NCI-H2171 treated with DMSO at 0.1 percent for 48 hours (cell line): Measurements from ENCODE around the gene MYB.
"Not testable (repeated sequence)": the region's sequence is repeated elsewhere in the genome, so short reads cannot be mapped to it uniquely, and the experiment has no call there.

Source experiments
- DNase-seq: peaks from one replicate; lab custom pipeline; 2025; lab: John Stamatoyannopoulos, UW

Gene MYB

DNA sequence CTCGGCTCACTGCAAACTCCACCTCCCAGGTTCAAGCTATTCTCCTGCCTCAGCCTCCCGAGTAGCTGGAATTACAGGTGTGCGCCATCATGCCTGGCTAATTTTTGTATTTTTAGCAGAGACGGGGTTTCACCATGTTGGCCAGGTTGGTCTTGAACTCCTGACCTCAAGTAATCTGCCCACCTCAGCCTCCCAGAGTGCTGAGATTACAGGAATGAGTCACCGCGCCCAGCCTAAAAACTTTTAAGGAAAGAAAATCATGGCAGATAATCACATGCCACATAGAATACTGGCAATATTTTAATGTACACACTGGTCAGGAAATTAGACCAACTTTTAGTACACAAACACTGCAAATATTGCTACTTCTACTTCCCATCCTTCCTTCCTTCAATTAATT, 16.7 kb upstream of the MYB start:
- not testable (repeated sequence) for DNase-seq

DNA sequence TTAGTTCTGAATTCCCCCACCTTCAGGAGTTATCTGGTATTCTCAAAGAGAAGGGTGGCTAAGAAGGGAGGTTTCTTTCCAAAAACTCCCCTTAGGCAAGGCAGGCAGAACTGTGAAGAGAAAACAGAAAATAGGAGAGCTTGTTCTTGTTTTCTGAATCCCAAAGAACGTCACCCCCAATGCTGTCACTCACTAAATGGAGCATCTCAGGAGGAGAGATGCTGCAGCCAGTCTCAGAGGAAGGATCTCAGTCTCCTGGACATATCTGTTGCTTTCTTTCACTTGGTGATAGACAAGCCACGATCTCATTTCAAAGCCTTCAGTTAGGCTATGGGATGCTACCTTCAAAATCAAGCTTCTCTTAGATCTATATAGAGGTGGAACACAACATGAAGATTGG, 16.1 kb upstream of the MYB start:
- no peak for DNase-seq

DNA sequence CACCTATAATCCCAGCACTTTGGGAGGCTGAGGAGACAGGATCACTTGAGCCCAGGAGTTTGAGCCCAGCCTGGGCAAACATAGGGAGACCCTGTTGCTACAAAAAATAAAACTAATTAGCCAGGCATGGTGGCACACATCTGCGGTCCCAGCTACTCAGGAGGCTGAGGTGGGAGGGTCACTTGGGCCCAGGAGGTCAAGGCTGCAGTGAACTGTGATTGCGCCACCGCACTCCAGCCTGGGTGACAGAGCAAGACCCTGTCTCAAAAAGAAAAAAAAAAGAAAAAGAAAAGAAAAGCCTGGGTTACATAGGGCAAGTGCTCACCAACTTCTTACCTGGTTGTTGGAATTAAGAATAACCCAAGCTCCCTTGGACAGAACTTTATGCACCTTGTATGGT, 14.6 kb upstream of the MYB start:
- DNase-seq: no peak

DNA sequence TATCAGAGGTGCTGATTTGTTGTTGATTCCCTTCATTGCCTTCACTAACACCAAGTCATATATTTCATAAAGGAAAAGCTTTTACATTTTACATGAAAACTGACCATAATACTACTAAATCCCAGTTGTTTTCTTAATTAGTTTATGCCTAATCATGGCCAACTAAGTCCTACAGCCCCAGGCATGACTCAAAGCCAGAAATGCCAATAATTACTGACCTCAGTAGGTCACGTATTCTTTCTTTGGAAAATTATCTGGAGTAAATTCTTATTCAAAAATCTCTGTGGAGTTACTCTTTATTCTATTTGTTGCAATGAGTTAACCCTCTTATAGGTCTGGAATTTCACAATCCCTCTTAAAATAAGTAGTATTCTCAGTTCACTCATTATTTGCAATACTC, 13.5 kb upstream of the MYB start:
- no peak for DNase-seq

DNA sequence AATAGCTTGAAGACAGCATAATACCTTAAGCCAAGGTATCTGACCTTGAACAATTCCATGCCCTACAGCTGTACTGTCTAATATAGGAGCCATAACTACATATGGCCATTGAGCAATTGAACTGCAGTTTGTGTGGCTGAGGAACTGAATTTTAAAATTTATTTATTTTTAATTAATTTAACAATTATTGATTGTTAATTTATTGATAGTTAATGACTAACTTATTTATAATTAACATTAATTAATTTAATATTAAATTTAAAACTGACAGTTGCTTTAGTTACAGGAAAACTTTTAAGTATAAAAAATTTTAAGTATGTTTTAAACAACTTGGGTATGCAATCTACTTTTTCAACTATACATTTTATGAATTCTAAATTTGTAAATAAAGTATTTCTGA, 12.3 kb upstream of the MYB start:
- DNase-seq: no peak

DNA sequence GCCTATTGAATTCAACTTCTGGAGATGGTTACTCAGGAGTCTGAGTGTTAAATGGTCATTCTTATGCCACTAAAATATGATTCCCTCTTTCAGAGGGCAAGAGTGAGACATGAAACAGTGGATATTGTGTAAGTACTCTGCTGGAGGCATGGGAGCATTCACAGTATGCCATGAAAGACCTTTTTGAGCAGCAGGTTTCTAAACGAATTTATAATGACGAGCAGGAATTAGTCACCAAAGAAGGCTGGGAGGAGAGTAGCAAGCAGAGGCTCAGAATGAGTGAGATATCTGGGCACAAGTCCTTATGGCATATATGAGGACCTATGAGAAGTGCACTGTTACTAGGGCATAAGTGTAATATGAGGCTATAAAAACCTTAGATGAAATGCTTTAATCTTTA, 10.9 kb upstream of the MYB start:
- no peak for DNase-seq

DNA sequence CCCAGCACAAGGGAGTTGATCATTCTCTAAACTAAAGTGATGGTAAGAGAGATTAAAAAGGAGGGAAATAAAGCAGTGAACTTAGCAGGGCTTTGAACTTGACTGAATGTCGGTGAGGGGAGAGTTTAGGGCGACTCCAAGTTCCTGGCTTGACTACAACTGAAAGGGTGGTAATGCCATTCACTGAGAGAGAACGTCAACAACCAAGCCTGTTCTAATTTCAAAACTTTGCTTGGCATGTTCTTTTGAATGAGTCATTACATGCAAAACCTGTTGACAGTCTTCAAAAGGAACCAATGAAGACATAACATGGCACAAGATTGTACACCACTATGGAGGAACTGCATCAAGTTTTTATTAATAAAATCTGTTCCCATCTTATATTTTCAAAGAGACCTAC, 10.3 kb upstream of the MYB start:
- DNase-seq: no peak

DNA sequence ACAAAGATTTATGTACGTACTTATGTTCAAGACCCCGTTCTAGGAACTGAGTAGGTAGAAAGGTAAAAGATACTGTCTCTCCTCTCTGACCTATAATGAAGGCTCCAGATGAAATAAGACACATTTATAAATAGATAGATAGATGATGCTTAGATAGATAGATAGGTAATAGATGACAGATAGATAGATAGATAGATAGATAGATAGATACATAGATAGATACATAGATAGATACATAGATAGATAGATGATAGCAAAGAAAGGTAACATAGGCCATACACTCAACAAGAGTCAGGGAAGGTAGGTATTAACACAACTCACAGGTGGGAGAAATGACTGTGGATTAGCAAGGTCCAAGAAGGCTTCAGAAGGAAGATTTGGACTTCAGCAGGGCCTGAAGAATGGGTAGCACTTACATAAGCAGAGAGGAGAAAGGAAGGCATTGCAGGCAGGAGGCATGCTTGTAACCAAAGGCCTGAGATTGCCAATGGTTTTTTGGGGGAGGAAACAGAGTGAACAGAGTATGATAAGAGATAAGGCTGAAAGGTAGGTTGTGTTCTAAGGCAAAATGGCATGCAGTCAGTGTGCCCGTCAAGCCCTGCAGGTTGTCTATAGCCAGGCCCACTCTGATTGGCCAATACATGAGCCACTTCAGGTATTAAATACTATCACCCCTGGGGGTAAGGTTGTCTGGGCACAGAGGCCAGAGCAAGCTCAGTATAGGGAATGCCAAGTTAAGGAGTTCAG, 7.7 kb upstream of the MYB start:
- no peak for DNase-seq

DNA sequence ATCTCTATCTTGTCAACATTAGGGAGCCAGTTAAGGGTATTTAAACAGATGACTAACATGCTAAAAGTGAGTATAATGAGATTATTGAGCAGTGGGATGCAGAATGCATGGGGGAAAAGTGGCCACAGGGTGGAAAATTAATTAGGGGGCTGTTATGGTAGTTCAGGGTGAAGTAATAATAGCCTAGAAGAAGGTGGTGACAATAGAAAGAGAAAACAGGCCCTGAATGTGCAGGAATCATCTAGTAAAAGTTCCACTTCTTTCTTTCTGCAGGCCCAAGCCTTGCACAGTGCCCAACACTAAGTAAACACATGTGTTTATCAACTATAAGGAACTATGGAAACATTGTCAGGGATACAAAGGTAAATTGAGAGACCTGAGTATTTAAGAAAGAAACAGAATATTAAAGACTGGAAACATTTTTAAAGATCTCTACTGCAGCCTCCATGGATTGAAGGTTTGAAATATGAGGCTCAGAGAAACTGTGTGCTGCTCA, 7.1 kb upstream of the MYB start:
- DNase-seq: no peak

DNA sequence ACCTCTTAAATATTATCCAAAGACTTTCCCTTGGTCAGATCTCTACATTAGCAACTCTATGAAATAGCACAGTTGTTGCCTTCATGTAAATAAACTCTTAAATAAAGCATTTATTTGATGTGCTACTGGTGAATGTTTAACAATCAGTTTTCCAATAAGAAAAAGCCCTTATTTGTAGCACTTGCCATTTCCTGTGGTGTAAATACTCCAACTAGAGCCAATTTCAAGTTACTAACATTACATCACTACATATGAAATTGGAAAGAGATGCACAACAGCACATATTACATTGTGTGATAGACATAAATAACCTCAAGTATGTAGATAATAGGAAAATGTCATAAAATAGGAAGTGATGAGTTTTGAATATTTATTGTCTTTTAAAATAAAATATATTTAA, 5.0 kb upstream of the MYB start:
- no peak for DNase-seq

DNA sequence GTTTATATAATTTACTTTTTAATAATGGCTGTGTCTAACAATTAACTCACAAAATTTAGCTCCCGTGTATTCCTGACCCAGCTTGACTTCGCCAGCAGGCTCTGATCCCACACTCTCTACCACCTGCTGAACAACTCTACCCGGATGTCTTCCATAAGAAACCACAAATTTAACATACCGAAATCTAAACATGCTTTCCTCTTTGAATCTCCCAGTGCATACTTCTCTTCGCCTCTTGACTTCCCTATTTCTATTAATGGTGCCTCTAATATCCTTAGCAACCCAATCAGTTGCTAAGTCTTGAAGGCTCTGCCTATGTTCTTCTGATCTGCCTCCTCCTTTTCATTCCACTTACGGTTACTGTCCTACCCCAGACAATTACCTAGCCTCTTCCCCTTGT, 4.6 kb upstream of the MYB start:
- DNase-seq: no peak

DNA sequence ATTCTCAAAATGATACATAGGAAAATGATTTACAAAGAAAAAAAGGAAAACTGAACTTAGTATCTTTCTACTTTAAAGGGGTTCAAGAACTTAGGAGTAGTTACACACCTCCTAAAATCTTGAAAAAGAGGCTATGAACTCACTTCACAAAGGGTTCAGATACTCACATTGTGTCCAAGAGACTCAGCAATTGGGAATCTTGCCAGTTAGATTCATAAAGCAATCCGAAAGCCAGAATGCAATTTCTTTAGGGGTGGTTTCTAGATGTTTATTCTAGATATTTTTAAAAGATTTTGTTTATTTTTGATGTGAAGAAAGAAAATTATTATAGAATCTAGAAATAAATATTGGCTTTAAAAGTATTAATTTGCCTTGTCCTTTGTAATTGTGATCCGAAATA, 1.7 kb upstream of the MYB start:
- no peak for DNase-seq

DNA sequence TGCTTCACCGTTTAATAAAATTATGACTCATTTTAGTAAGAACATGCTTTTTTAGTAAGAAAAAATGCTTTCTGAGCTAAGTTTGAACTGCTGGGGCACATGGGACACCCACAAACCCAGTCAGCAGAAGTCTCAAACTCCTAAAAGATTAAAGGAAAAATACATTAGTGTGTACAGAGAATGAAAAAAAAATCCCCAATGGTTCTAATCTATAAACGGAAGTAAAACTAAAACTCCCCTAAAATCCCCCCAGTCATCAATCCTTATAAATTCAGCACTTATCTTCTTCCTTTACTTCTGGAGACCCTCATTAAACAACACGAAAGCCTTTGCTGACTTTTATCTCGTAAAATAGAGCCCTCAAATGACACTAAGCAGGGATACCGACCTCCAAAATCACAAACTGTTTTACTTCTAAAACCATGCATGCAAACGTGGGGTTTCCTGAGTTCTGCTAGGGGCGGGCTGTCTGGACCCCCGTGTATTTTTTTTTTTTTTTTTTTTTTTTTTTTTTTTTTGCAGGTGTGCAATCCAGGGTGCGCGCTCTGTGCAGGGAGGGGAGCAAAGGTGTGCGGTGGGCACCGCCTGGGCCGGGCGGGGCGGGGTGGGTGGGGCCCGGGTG, 1.1 kb upstream of the MYB start:
- DNase-seq: no peak

DNA sequence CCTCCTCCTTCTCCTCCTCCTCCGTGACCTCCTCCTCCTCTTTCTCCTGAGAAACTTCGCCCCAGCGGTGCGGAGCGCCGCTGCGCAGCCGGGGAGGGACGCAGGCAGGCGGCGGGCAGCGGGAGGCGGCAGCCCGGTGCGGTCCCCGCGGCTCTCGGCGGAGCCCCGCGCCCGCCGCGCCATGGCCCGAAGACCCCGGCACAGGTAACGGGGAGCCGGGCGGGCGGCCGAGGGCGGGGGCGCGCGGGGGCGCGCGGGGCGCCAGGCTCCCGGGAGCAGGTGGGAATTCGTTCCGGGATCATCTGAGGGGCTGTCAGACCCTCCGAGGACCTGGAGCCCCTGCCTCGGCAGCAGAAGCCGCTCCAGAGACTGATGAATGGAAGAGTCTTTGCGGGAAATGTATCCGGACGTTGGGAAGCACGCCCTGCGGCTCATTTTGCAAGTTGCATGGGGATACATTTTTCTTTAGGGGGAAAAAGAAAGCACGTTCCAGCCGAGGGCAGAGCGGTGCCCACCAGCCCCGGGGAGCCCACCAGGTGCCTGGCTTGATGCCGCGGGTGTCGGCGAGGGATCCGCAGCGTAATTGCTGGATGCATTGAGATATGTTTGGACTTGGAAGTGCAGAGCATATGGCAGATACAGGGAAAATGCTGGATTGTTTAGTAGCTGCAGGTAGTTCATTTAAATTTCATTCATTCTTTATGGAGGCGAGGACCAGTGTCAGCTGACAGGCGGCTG, 394 bp downstream of the MYB start:
- DNase-seq: peak; percentile 63

DNA sequence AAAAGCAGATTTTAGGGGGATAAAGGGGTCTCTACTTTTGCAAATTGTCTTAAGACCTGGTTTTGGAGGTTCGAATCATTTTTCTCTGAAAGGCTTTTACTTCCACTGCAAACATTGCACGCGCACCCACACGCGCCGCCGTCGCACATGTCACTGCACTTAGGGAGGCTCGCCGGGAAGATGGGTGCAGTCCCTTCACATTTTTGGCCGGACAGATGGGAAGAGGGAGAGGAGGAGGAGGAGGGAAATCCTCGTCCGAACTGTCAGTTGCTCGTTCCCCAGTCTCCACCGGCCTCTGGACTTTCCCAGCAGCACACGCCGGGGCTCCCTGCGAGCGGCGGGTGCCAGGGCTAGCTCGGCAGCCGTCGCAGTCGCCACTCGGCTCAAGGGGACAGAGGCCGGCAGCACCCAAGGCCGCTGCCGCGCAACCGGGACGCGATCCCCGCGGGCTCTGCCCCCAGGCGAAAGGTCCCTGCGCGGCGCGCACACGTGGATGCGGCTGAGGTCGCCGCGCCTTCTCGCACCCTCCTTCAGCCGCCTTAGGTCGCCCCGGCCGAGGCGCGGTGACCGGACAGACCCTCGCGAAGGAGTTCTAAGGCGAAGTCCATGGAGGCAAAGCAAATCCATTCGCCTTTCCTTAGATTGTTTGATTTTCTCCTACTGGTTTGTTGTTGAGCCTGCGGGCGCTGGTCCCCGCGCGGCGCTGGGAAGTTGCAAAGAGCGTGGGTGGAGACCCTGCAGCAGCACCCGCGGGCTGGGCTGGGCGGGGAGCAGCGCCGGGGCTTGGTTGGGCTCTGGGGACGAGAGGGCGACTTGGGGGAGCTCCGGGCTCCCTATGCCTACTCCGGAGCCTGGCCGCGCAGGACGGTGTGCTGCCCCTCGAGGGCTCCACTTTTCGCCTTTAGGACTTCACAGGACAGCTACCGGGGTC, 1.2 kb downstream of the MYB start:
- DNase-seq: peak; percentile 60

DNA sequence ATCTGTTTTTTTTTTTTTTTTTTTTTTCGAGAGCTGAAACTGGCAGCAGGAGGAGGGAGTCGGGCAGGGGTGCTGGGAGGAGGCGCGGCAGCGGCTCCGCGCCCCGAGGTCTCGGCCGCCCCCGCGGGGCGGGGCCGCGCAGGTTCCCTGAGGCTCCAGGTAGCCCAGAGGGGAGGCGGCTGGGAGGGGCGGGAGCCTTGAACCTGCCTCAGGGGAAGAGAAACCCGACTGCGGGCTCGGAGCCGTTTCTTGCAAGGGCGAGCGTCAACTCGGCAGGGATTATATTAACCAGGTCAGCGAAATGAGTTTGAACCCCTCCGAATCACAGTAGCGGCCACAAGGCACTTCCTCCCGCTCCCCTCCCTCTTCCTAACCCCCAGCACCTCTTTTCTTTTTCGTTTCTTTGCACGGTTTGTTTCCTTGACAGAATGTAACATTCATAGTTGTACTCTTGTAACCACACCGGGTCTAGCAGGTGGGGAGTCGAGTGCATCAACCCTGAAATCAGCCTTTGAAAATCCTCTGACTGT, 2.0 kb downstream of the MYB start:
- DNase-seq: peak; percentile 66

DNA sequence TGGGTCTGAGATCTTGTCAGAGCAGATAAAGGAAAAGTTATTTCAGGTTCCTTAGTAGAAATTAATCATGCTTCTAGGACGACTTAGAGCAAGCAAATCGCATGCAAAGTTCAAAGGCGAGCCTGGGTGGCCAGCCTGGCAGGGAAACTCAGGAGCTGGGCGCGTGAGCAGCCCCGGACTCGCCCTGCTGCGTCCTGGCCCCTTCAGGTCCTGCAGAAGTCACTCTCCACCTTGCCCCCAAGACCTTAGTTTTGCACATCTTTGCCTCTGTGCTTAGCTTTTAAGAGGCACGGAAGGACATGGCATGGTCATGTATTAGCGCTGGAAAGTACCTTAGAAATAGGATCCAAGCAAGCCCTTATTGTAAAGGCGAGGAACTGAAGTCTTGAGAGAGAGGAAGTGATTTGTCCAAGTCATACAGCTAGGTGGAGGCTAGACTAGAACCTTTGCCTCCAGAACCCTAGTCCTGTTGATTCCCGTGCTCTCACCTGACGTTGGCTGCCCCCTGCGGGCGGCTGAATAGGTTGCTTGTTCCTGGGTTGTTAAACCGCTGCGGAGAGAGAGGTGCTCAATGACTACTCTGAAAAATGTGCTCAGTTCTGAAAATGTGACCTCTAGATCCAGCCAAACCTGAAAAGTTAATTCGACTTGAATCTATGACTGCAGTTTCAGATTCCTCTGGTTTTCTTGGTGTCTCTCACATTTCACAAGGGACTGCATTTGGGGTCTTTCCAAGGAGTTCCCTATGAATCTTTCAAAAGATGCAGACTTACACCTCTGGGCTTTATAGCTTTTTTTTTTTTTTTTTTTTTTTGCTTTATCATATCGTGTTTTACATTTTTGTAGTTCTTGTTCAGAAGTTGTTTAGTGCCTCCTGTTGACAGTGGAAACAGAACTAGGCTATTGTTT, 2.7 kb downstream of the MYB start:
- DNase-seq: peak; percentile 56

DNA sequence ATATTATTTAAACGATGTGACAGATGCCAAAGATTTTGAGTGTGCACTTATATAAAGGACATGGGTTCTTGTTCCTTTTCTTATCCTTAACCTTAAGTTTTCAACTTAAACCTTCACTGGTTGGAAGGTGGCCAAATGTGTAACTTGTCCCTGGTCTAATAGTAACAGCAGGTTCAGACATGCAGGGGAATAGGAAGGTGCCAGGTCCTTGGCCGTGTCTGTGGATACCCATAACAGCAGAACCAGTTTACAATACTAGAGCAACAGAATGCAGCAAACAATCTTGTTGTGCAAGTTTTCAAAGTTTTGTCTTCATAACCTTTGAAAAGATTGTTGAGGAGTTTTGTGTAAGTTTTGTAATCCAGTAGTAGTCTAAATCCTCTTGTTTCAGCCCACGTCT, 4.4 kb downstream of the MYB start:
- DNase-seq: peak; percentile 35

DNA sequence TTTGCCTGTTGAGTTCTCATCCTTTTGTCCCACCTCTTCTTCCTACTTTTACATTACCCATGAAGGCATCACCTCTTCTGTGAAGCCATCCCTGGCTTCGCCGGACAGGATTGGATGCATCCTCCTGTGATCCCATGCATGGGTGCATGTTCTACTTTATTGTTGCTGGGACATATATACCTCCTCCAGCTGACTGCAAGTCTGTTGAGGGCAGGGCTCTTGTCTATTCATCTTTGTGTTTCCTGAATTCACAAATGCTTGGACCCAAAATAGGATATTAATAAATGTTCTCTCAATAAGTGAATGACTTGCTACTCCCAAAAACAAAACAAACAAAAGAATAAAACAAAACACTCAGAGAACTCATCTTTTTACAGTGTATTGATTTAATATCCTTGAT, 5.1 kb downstream of the MYB start:
- DNase-seq: no peak

DNA sequence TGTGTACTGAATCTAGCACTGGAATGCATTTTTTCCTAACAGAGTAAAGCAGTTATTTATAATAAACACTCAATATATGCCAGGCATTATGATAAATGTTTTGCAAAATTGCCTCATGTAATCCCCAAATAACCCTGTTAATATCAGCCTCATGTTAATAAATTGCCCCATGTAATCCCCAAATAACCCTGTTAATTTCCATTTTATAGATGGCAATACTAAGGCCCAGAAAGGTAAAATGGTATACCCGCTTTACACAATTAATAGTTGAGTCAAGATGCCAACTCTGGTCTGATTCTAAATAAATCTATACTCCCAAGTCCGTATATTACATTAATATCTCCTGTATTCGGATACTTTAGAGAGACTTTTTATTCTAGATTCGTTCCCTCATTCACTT, 6.3 kb downstream of the MYB start:
- DNase-seq: no peak

DNA sequence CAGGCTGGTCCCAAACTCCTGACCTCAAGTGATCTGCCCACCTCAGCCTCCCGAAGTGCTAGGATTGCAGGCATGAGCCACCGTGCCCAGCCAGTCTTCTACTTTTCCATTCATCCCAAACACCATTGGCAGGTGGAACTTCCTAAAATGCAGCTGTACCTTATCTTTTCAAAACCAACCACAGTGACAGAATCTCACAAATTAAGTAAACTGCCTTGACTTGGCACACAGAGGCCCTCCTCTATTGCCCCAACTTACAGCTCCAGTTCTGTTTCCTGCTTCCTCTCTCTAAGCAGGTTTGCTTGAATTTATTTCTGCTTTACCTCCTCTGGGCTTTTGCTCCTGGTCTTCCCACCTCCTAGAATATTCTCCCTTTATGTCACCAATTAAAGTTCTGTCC, 7.6 kb downstream of the MYB start:
- DNase-seq: no peak
